GM12878 (cell line): ENCODE results near the gene SOST. TPM values are rescaled to one million over a fixed set of nuclear protein-coding genes. Genes with fewer than 3 reads are reported as not detected.

ENCODE experiments used
- ATAC-seq: fragments of 200-7000 bp; cut with Tn5 transposase; 3 replicates; pipeline ENCODE4 v1.9.1; 2020; ENCODE audit warnings: mild to moderate bottlenecking, moderate library complexity
- BruUV-seq: library from RNA; stranded (reverse); fragments of 400-500 nt; replicated peaks from 2 replicates; lab custom pipeline; 2021; lab: Mats Ljungman, UMichigan
- CTCF ChIA-PET: fragments of 300-600 bp; sonication (Branson Sonifier 250); formaldehyde crosslinking; extraction: SDS; loops from one replicate; lab custom pipeline; 2021; ENCODE audit warnings: inconsistent platforms; lab: Yijun Ruan, JAX
- POLR2A ChIA-PET: fragments of 350-600 bp; formaldehyde crosslinking; extraction: SDS; loops from one replicate; lab custom pipeline; 2021; ENCODE audit warnings: inconsistent platforms; lab: Charles Lee
- RAD21 ChIA-PET: fragments of 300-600 bp; sonication (Branson Sonifier 250); formaldehyde crosslinking; loops from one replicate; lab custom pipeline; 2023; ENCODE audit warnings: antibody characterized with exemption; ENCODE audit not compliant: unreplicated experiment; lab: Charles Lee
- SMC1A ChIA-PET: fragments of 300-600 bp; sonication (Branson Sonifier 250); formaldehyde crosslinking; loops from one replicate; lab custom pipeline; 2023; ENCODE audit not compliant: unreplicated experiment, uncharacterized antibody; lab: Charles Lee
- DNase-seq: peaks from one replicate; pipeline ENCODE4 v3.0.0-alpha.2; 2011; ENCODE audit warnings: low read depth, low spot score
- FAIRE-seq: peaks from 3 replicates; lab custom pipeline; 2011; peaks lifted over from hg19 to GRCh38; lab: Jason Lieb, UNC
- H2AFZ ChIP-seq: 2 replicates; pipeline ENCODE4 v1.6.0; 2011; ENCODE audit warnings: low read depth, low read length, control low read depth; ENCODE audit not compliant: control insufficient read depth
- H3K27ac ChIP-seq: 2 replicates; pipeline ENCODE4 v1.5.1; 2011; ENCODE audit warnings: control low read depth; ENCODE audit not compliant: control insufficient read depth, insufficient read depth
- H3K27me3 ChIP-seq, 2 experiments: replicated peaks in 1 of 2; 2 replicates each; pipeline versions ENCODE4 v1.6.0 to v1.6.1; 2011; ENCODE audit warnings: low read length in 1 of 2; ENCODE audit not compliant: control insufficient read depth in 2 of 2, insufficient read depth in 2 of 2
- H3K36me3 ChIP-seq, 2 experiments: 2 replicates each; pipeline ENCODE4 v1.5.1; 2011; ENCODE audit warnings: low read length in 1 of 2; ENCODE audit not compliant: control insufficient read depth in 2 of 2, insufficient read depth in 2 of 2
- H3K4me1 ChIP-seq: 2 replicates; pipeline ENCODE4 v1.6.1; 2011; ENCODE audit warnings: mild to moderate bottlenecking, low read length, moderate library complexity, mixed read lengths; ENCODE audit not compliant: control insufficient read depth, insufficient read depth
- H3K4me2 ChIP-seq: 2 replicates; pipeline ENCODE4 v1.6.0; 2011; ENCODE audit warnings: control low read depth; ENCODE audit not compliant: control insufficient read depth, insufficient read depth
- H3K4me3 ChIP-seq: fragments of 200-600 bp; sonication (generic); 2 replicates; pipeline ENCODE4 v1.5.1; 2016
- H3K79me2 ChIP-seq: 2 replicates; pipeline ENCODE4 v1.6.0; 2011; ENCODE audit warnings: low read length; ENCODE audit not compliant: control insufficient read depth, insufficient read depth
- H3K9ac ChIP-seq: 2 replicates; pipeline ENCODE4 v1.8.0; 2011; ENCODE audit warnings: low read length, control low read depth, mixed read lengths; ENCODE audit not compliant: control insufficient read depth, insufficient read depth
- H3K9me3 ChIP-seq: replicated peaks from 3 replicates; pipeline ENCODE4 v1.5.1; 2011; ENCODE audit warnings: mild to moderate bottlenecking, low read length; ENCODE audit not compliant: control insufficient read depth, insufficient read depth
- H4K20me1 ChIP-seq: 2 replicates; pipeline ENCODE4 v1.6.0; 2011; ENCODE audit not compliant: control insufficient read depth, insufficient read depth
- CHD4 ChIP-seq: fragments of 200-600 bp; sonication (generic); IDR thresholded peaks from 2 replicates; pipeline ENCODE4 v1.6.1; 2016; ENCODE audit warnings: mild to moderate bottlenecking
- DPF2 ChIP-seq: fragments of 450-650 bp; IDR thresholded peaks from 2 replicates; pipeline ENCODE4 v1.6.1; 2017; ENCODE audit warnings: mild to moderate bottlenecking
- NRF1 ChIP-seq: conservative IDR thresholded peaks from 2 replicates; pipeline ENCODE4 v1.6.1; 2011; ENCODE audit warnings: mild to moderate bottlenecking, low read depth, low read length, improper control_type of control experiment
- POLR2A ChIP-seq: IDR thresholded peaks from 2 replicates; pipeline ENCODE4 v1.6.1; 2011; ENCODE audit warnings: low read depth, mild to moderate bottlenecking, low read length
- RELA ChIP-seq: fragments of 450-650 bp; IDR thresholded peaks from 2 replicates; pipeline ENCODE4 v1.8.0; 2014; ENCODE audit warnings: borderline replicate concordance; ENCODE audit not compliant: partially characterized antibody
- RUNX3 ChIP-seq: IDR thresholded peaks from 2 replicates; pipeline ENCODE4 v1.6.1; 2012; ENCODE audit warnings: low read length, inconsistent platforms
- ZNF207 ChIP-seq: fragments of 450-650 bp; IDR thresholded peaks from 2 replicates; pipeline ENCODE4 v1.6.1; 2014; ENCODE audit warnings: antibody characterized with exemption, mild to moderate bottlenecking, borderline replicate concordance
- WGBS: methylation state at CpG from one replicate; pipeline ENCODE4 v1.1.6; 2016; ENCODE audit warnings: low lambda C conversion rate; ENCODE audit not compliant: insufficient replicate concordance, insufficient coverage; ENCODE audit errors: missing lambda C conversion rate; 5-methylcytosine and 5-hydroxymethylcytosine counted together
- in situ Hi-C: fragments of 300-500 bp; cut with MboI; formaldehyde crosslinking; loops from 9 replicates; pipeline ENCODE4 v1.14.3; 2018; ENCODE audit warnings: mixed read lengths
- intact Hi-C: fragments of 100-400 bp; cut with micrococcal nuclease; formaldehyde crosslinking; loops from one replicate; pipeline ENCODE4 v1.14.2; 2022; ENCODE audit not compliant: unreplicated experiment
- polyA plus RNA-seq, 11 experiments: library from polyadenylated mRNA; depleted of rRNA in 4 of 11; unstranded in 6 of 11; stranded (reverse) in 5 of 11; fragments of >200 nt; fragmentation: Nextera tagmentation in 4 of 11; fragmentation: Illumina TruSeq in 1 of 11; extraction: Ambion mirVana in 4 of 11; extraction: Trizol in 1 of 11; gene quantifications; 1 replicate in 1 of 11; 2 replicates in 10 of 11; pipeline versions ENCODE4 v1.2.1 to v1.2.3, GENCODE V29; 2011 to 2016; ENCODE audit warnings: inconsistent platforms in 2 of 11, missing spikeins in 2 of 11, low read depth in 1 of 11
- total RNA-seq, 4 experiments: library from RNA; depleted of rRNA in 3 of 4; stranded (reverse); fragments of >200 nt in 3 of 4; fragmentation: Illumina TruSeq in 1 of 4; extraction: Trizol in 1 of 4; gene quantifications; 2 replicates each; pipeline versions ENCODE4 v1.2.1 to v1.2.3, GENCODE V29; 2013 to 2021
- TF ChIP-seq, protein P1 (sequence below): fragments of 450-650 bp; IDR thresholded peaks from 2 replicates; pipeline ENCODE4 v1.6.1; 2018; ENCODE audit warnings: mild to moderate bottlenecking, low read depth, moderate library complexity; ENCODE audit not compliant: partially characterized antibody

Gene SOST
- total and polyA plus RNA-seq, 10 of the 15 experiments (the other 5 are each of a cell fraction or from before 2014, with no cell fraction given): not detected

- Histone ChIP-seq H3K4me2 (no peak overlapping the region), H3K4me3 (no peak overlapping the region), H3K79me2 (no peaks in the 10 kb centered on the region), H3K9me3 (no peaks in the 10 kb centered on the region), H3K27ac (no peak overlapping the region), H4K20me1 (no peaks in the 10 kb centered on the region), H3K9ac (no peak overlapping the region), H3K36me3 (no peaks in the 10 kb centered on the region; a peak in 1 of 4 replicates), H2AFZ (no peak overlapping the region), H3K4me1 (peaks cover 7% of the 10 kb centered on the region), H3K27me3 (no peaks in the 10 kb centered on the region; a peak in 1 of 4 replicates)
- intact Hi-C loops: no loop called here
- DNase-seq (no peak), FAIRE-seq (no peak), ATAC-seq (no peak)
- WGBS: 90% methylated on average over 6 of the region's 6 CpGs
- CTCF ChIA-PET: interaction anchor here (0.7 to 14.6 kb wide), 26 partner anchors 10 to 284 kb away, joined by 3 to 515 read pairs (median 4); partner anchors contain the start of genes CD300LG, CFAP97D1, DHX8 and ETV4
- POLR2A ChIA-PET: interaction anchor here (0.5 kb wide), 1 partner anchor 341 kb away, joined by 10 read pairs; no protein-coding TSS in a partner anchor
- TF ChIP-seq RUNX3 (no peak), POLR2A (no peak), DPF2 (no peak), CHD4 (no peak), ZNF207 (no peak), NRF1 (no peak), RELA (no peak)
- TF ChIP-seq, protein P1, sequence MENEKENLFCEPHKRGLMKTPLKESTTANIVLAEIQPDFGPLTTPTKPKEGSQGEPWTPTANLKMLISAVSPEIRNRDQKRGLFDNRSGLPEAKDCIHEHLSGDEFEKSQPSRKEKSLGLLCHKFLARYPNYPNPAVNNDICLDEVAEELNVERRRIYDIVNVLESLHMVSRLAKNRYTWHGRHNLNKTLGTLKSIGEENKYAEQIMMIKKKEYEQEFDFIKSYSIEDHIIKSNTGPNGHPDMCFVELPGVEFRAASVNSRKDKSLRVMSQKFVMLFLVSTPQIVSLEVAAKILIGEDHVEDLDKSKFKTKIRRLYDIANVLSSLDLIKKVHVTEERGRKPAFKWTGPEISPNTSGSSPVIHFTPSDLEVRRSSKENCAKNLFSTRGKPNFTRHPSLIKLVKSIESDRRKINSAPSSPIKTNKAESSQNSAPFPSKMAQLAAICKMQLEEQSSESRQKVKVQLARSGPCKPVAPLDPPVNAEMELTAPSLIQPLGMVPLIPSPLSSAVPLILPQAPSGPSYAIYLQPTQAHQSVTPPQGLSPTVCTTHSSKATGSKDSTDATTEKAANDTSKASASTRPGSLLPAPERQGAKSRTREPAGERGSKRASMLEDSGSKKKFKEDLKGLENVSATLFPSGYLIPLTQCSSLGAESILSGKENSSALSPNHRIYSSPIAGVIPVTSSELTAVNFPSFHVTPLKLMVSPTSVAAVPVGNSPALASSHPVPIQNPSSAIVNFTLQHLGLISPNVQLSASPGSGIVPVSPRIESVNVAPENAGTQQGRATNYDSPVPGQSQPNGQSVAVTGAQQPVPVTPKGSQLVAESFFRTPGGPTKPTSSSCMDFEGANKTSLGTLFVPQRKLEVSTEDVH: no peak
- in situ Hi-C loops: no loop called here
- SMC1A ChIA-PET: interaction anchor here (0.8 to 3.9 kb wide), 3 partner anchors 68 to 77 kb away, joined by 3 to 40 read pairs (median 4); no protein-coding TSS in a partner anchor
- RAD21 ChIA-PET: interaction anchor here (1.0 to 3.8 kb wide), 2 partner anchors 73 to 193 kb away, joined by 3 to 14 read pairs; no protein-coding TSS in a partner anchor
- no TSS peak for BruUV-seq
These were observed 8.6 kb upstream of the SOST start for GRCh38 chr17:43767053-43767712.
